Gastroesophageal sphincter (tissue), 3 donors: Measurements from ENCODE around the gene PDE6C.

Source experiments
- EP300 ChIP-seq: sonication (generic); formaldehyde crosslinking; IDR thresholded peaks from one replicate; pipeline ENCODE4 v1.6.1; 2017; ENCODE audit warnings: antibody characterized with exemption, mild to moderate bottlenecking
- POLR2A ChIP-seq, 2 donors: fragments of 450-650 bp; IDR thresholded peaks; one replicate each; pipeline ENCODE4 v1.6.1; 2017; ENCODE audit warnings: antibody characterized with exemption in 2 of 2, mild to moderate bottlenecking in 2 of 2, moderate library complexity in 1 of 2
- POLR2AphosphoS5 ChIP-seq: sonication (generic); formaldehyde crosslinking; IDR thresholded peaks from one replicate; pipeline ENCODE4 v1.6.1; 2017; ENCODE audit warnings: antibody characterized with exemption
- TF ChIP-seq, protein P1 (sequence below), 4 experiments: fragments of 200-600 bp in 2 of 4; fragments of 450-650 bp in 2 of 4; sonication (generic) in 1 of 4; IDR thresholded peaks; one replicate each; pipeline ENCODE4 v1.5.1; 2017 to 2019; ENCODE audit warnings: antibody characterized with exemption in 4 of 4, mild to moderate bottlenecking in 2 of 4, moderate library complexity in 2 of 4

GRCh38 chr10:93596539-93596938 lies 15.8 kb upstream of the PDE6C start:
- TF ChIP-seq, protein P1, sequence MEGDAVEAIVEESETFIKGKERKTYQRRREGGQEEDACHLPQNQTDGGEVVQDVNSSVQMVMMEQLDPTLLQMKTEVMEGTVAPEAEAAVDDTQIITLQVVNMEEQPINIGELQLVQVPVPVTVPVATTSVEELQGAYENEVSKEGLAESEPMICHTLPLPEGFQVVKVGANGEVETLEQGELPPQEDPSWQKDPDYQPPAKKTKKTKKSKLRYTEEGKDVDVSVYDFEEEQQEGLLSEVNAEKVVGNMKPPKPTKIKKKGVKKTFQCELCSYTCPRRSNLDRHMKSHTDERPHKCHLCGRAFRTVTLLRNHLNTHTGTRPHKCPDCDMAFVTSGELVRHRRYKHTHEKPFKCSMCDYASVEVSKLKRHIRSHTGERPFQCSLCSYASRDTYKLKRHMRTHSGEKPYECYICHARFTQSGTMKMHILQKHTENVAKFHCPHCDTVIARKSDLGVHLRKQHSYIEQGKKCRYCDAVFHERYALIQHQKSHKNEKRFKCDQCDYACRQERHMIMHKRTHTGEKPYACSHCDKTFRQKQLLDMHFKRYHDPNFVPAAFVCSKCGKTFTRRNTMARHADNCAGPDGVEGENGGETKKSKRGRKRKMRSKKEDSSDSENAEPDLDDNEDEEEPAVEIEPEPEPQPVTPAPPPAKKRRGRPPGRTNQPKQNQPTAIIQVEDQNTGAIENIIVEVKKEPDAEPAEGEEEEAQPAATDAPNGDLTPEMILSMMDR (IDR thresholded peaks at IDR 0.05): no peak
- TF ChIP-seq EP300: no peak
- TF ChIP-seq POLR2A (IDR thresholded peaks at IDR 0.05): no peak
- no peak for TF ChIP-seq POLR2AphosphoS5
